Cardiac muscle cell (in vitro differentiated cells and primary cell): ENCODE data around the gene MANSC4. TPM values are rescaled to one million over a fixed set of nuclear protein-coding genes. Genes with fewer than 3 reads are reported as not detected.

ENCODE experiments used
- DNase-seq, 2 donors: peaks; one replicate each; pipeline versions ENCODE4 v3.0.0 to v3.0.0-alpha.2; 2010 to 2017; ENCODE audit warnings: low read depth in 1 of 2, low spot score in 1 of 2
- H3K27ac ChIP-seq: fragments of 200-600 bp; sonication (generic); 2 replicates; pipeline ENCODE4 v1.5.1; 2016
- H3K27me3 ChIP-seq: fragments of 200-600 bp; sonication (generic); 2 replicates; pipeline ENCODE4 v1.6.0; 2016; ENCODE audit warnings: control low read depth
- H3K36me3 ChIP-seq: fragments of 200-600 bp; sonication (generic); 2 replicates; pipeline ENCODE4 v1.5.1; 2016; ENCODE audit warnings: control low read depth
- H3K4me1 ChIP-seq: fragments of 200-600 bp; sonication (generic); 2 replicates; pipeline ENCODE4 v1.8.1; 2017; ENCODE audit warnings: low read depth, mild to moderate bottlenecking, mixed run types
- H3K4me3 ChIP-seq: fragments of 200-600 bp; sonication (generic); 2 replicates; pipeline ENCODE4 v1.5.1; 2016; ENCODE audit warnings: mild to moderate bottlenecking
- H3K9me3 ChIP-seq: fragments of 200-600 bp; sonication (generic); 2 replicates; pipeline ENCODE4 v1.5.1; 2017; ENCODE audit warnings: low read depth, mild to moderate bottlenecking, control low read depth
- polyA plus RNA-seq: library from polyadenylated mRNA; unstranded; fragments of >200 nt; fragmentation: Nextera tagmentation; extraction: Ambion mirVana; gene quantifications from 2 replicates; pipeline ENCODE4 v1.2.1, GENCODE V29; 2016
- total RNA-seq: library from RNA; depleted of rRNA; stranded (reverse); fragments of >200 nt; gene quantifications from 2 replicates; pipeline ENCODE4 v1.2.3, GENCODE V29; 2016
- TF ChIP-seq, protein P1 (sequence below): IDR thresholded peaks from 2 replicates; pipeline ENCODE4 v1.5.1; 2012; ENCODE audit warnings: low read depth, mild to moderate bottlenecking, low read length

Gene MANSC4
- total and polyA plus RNA-seq, 2 experiments from 2014 or later, result not detected

DNA sequence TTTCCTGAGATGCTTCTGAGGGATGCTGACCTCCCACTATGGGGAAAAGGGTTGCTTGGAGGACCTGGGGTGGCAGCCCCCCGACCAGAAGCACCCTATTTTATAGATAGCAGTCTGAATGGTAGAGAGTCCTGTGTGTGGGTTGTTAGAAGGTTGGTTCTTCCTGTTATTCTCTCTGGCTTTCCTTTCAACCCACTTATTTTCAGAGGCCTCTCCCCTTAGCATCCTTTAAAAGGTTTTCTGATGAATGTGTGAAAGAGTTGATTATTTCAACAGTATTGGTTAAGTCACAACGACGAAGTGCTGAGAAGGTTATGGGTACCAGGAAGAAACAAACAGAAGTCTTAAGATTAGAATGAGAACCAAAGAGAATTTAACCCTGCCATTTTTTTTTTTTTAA, 20.8 kb upstream of the MANSC4 start:
- TF ChIP-seq, protein P1, sequence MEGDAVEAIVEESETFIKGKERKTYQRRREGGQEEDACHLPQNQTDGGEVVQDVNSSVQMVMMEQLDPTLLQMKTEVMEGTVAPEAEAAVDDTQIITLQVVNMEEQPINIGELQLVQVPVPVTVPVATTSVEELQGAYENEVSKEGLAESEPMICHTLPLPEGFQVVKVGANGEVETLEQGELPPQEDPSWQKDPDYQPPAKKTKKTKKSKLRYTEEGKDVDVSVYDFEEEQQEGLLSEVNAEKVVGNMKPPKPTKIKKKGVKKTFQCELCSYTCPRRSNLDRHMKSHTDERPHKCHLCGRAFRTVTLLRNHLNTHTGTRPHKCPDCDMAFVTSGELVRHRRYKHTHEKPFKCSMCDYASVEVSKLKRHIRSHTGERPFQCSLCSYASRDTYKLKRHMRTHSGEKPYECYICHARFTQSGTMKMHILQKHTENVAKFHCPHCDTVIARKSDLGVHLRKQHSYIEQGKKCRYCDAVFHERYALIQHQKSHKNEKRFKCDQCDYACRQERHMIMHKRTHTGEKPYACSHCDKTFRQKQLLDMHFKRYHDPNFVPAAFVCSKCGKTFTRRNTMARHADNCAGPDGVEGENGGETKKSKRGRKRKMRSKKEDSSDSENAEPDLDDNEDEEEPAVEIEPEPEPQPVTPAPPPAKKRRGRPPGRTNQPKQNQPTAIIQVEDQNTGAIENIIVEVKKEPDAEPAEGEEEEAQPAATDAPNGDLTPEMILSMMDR, result no peak
- DNase-seq, result no peak
- Histone ChIP-seq H3K4me1 (peaks cover 26% of the 10 kb centered on the region), H3K27me3 (no peaks in the 10 kb centered on the region), H3K27ac (no peak overlapping the region), H3K36me3 (peaks cover 18% of the 10 kb centered on the region), H3K4me3 (no peak overlapping the region), H3K9me3 (no peaks in the 10 kb centered on the region)

DNA sequence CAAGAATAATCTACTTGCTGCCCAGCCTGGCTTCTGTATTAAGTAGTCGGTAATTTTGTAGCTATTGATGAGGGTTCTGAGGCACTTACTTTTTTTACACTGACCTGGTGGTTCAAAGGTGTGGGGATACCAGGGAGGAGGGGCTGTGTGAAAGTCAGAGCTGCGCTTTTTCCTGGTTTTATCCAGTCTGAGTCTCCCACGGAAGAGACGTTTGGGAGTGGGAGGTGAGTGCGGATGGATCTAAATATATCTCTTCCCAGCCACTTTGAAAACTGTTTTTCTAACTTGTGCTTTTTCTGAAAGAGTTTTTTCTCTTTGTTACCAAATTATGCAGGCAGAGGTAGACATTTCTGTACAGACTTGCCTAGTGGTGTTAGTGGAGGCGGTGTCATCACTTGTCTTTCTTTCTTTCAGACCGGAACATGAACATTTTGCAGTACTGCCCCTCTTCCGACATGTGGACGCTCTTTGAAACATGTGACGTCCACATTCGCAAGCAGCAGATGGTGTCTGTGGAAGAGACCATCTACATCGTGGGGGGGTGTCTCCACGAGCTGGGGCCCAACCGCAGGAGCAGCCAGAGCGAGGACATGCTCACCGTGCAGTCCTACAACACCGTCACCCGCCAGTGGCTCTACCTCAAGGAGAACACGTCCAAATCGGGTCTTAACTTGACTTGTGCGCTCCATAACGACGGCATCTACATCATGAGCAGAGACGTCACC, 17.4 kb upstream of the MANSC4 start:
- TF ChIP-seq, protein P1, result no peak
- Histone ChIP-seq H3K36me3 (peaks cover 18% of the 10 kb centered on the region), H3K4me1 (peaks cover 27% of the 10 kb centered on the region), H3K9me3 (no peaks in the 10 kb centered on the region), H3K27me3 (no peaks in the 10 kb centered on the region), H3K27ac (no peak overlapping the region), H3K4me3 (no peak overlapping the region)
- no peak for DNase-seq

DNA sequence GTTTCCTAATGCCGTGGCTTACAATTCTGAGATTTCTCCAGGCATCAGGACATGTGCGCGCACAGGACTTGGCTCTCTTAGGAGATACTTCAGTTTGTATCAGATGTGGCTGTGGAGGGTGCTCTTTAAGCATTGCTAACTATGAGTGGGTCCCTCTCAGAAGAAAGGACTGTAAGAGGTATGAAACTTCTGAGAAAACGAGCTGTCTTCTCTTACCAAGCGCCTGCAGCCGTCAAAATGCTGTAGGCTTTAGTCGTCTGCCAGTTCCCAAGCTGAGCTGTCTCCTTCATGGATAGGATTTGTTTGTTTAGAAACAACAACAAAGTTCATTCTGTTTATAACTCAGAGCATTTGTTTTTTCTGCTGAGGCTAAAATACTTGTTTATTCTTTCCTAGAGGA, 16.1 kb upstream of the MANSC4 start:
- no peak overlapping the region for H3K4me3 ChIP-seq
- H3K9me3 ChIP-seq, result no peaks in the 10 kb centered on the region
- TF ChIP-seq, protein P1, result no peak
- peaks cover 27% of the 10 kb centered on the region for H3K4me1 ChIP-seq
- peak overlapping the region; percentile 39 for H3K27ac ChIP-seq
- DNase-seq, result no peak
- H3K27me3 ChIP-seq, result no peaks in the 10 kb centered on the region
- H3K36me3 ChIP-seq, result peaks cover 18% of the 10 kb centered on the region

DNA sequence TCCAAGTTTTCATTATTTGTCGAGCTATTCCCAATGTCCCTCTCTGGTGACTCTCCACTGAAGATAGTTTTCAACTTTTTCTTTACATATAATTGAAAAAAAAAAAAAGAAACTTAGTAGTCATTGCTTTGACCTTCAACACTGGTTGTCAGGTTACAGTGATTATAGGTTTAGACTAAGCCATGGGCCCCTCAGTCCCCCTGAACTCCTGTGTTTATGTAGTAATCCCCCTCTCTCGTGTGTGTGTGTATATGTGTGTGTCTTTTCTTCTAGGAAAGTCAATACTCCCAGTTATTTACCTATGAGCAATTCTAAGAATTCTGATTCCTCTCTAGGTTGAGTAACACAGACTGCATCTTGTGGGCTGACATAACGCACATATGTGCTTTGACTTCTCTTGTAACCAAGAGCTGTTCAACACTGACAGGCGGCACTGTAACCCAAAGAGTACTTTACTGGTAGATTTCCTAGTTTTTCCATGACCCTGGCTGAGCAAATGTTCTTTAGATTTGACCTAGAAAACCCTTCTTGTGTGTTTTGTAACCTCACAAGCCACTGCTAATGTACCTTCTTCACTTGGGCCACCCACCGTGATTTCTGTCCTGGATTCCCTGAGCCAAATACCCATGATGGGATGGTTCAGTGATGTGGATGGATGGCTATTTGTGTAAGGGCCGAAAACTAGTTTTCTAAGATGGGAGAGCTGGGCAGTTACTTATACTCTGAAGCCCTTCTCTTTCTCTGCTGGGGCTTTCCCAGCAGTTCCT, 15.0 kb upstream of the MANSC4 start:
- no peak for DNase-seq
- TF ChIP-seq, protein P1, result no peak
- H3K36me3 ChIP-seq, result peaks cover 18% of the 10 kb centered on the region
- H3K4me1 ChIP-seq, result peaks cover 27% of the 10 kb centered on the region
- H3K9me3 ChIP-seq, result no peaks in the 10 kb centered on the region
- no peak overlapping the region for H3K4me3 ChIP-seq
- H3K27me3 ChIP-seq, result no peaks in the 10 kb centered on the region
- peak overlapping the region; percentile 39 for H3K27ac ChIP-seq

DNA sequence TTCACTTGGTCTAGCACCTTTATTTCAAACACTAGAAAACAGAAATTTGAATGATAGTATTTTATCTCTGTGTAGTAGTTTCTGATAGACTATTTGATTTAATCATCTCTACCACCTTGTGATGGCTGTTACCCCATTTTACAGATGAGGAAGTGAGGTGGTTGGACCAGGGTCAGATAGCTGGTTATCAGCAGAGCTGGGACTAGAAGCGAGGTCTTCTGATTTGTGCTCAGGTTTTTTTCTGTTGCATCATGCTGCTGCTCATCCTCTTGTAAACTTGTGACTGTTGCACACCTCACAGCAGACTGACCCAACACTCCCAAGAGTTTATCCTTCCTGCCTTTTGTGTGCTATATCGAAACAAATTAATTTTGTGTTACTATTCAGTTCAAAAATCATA, 10.1 kb upstream of the MANSC4 start:
- Histone ChIP-seq H3K4me3 (no peak overlapping the region), H3K27me3 (no peaks in the 10 kb centered on the region), H3K9me3 (no peaks in the 10 kb centered on the region), H3K27ac (no peak overlapping the region), H3K4me1 (no peaks in the 10 kb centered on the region), H3K36me3 (no peaks in the 10 kb centered on the region)
- no peak for DNase-seq
- TF ChIP-seq, protein P1, result no peak
